DMS53 treated with DMSO at 0.1 percent for 48 hours (cell line): ENCODE results near the gene ZNF654.
"Not testable (repeated sequence)": the region's sequence is repeated elsewhere in the genome, so short reads cannot be mapped to it uniquely, and the experiment has no call there.

ENCODE experiments used
- DNase-seq: peaks from one replicate; lab custom pipeline; 2025; ENCODE audit not compliant: unreplicated experiment; lab: John Stamatoyannopoulos, UW

The ZNF654 gene

GRCh38 chr3:88058581-88059379 lies at the start of gene ZNF654, which contains the start of gene CGGBP1:
Gene ZNF654 (plus strand): TSS chr3:88059255. CDS start chr3:88059320, 65 bp downstream.
Gene CGGBP1 (minus strand): TSS chr3:88059005. CDS start chr3:88055976, 3,029 bp downstream.
- DNase-seq: peak; percentile 70

- no peak for DNase-seq
These were observed 48.2 kb upstream of the ZNF654 start for GRCh38 chr3:88010810-88011209.

DNA sequence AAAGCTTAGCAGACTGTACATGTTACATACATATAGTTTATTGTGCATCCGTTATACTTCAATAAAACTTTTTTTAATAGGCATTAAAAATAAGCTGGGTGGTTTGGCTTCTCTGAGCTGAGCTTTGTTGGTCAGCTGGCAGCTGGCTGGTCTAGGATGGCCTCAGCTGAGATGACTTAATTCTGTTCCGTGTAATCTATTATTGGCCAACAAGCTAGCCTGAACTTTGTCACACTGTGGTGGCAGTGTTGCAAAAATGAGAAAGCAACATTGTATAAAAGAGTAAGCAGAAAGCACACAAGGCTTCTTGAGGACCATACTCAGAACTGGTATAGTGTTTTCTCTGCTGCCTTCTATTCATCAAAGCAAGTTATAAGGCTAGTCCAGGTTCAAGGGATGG lies 45.5 kb upstream of the ZNF654 start:
- DNase-seq: no peak

DNA sequence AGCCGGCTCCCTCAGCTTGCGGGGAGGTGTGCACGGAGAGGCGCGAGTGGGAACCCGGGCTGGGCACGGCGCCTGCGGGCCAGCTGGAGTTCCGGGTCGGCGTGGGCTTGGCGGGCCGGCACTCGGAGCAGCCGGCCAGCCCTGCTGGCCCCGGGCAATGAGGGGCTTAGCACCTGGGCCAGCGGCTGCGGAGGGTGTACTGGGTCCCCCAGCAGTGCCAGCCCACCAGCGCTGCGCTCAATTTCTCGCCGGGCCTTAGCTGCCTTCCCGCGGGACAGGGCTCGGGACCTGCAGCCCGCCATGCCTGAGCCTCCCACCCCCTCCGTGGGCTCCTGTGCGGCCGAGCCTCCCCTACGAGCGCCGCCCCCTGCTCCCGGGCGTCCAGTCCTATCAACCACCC lies 43.4 kb upstream of the ZNF654 start:
- DNase-seq: not testable (repeated sequence)

DNA sequence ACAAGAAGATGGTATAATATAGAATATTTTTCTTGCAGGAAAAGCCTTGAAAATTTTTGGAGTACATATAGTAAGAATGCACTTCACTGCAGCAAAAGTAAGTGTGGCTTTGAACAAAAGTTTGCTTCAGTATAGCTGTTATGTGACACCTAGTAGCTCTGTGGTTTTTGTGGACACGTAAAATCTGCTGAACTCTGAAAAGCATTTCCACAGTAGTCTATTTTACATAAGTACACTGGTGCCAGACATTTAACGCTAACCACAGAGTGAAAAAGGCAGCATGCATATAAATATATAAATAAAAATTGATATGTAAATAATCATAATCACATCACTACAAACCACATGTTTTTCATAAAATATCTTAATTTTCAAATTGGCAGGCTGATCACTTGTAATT lies 40.0 kb upstream of the ZNF654 start:
- no peak for DNase-seq

DNA sequence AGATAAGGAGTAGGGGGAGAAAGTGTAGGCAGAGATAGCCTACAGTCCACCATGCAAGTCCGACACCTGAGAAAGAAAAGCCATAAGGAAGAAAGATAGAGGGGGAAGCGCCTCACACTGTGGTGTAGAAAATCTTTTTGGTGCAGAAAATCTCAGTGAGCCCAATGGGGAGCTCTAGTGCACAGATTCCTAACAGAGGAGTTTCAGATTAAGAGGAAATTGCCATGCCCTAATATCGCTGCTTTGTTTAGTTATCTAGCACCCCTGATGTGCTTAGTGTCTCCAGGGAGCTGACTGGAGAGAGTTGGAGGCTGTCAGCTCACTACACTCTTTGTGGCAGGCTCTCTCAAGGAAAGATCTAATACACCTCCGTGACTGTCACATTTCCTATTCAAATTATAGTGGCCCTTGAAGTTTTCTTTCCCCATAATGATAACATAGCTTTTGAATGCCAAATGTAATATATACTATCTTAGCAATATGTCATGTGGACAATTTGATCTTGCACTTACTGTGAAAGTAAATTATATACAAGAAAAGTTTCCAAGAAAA lies 34.0 kb upstream of the ZNF654 start:
- no peak for DNase-seq

DNA sequence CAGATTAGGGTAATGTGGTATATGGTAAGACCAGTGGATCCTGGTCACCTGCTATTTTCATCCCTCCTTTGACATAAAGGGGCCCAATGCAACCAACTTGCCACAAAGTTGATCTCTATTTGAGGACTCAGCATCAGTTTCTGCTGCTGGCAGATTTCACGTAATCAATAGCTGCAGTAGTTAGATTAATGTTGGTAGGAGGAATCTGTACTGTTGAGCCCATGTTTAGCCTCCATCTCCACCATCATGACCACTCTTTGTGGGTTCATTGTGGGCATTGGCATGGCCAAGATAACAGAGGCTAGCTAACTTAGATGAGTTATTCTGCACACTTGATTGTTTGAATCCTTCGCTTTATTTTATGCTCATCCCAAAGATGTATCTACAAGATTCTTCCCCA lies 30.2 kb upstream of the ZNF654 start:
- DNase-seq: no peak

- no peak for DNase-seq
These were observed 28.8 kb upstream of the ZNF654 start for GRCh38 chr3:88030210-88030609.

DNA sequence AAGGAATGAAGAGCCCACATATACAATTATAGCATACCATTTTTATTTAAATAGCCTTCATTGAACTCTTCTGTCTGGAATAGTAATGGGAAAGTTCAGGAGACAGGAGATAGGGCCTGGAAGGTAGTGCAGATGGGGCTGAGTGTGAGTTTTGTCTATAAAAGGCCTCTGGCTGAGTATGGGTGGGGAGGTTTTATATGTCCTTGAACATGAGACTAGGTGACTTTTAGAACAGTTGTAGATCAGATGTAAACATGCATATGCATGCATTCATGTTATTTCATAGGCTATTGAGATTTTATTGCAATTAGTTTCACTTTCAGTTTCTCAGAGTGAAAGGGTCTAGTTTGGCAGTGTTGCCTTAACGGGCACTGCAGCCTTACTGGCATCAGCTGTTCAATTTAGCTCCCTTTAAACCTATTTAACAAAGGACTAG lies 27.4 kb upstream of the ZNF654 start:
- DNase-seq: no peak

- no peak for DNase-seq
These were observed 26.8 kb upstream of the ZNF654 start for GRCh38 chr3:88032245-88032644.

GRCh38 chr3:88033079-88033478 lies 26.0 kb upstream of the ZNF654 start:
- no peak for DNase-seq

DNA sequence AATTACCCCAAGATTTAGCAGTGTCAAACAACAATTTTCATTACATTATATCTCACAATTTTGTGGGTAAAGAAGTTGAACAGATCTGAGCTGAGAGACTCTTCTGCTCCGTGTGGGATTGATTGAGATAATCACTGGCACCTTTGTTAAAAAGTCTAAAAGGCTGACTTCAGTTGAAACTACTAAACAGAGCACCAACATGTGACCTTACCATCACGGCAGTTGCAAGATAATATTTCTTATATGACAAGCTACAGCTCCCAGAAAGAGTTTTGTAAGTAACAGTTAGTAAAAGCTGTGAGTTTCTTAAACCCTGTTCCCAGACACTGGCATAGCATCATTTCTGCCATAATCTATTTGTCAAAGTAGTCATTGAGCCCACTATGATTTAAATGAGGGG lies 25.2 kb upstream of the ZNF654 start:
- DNase-seq: no peak

DNA sequence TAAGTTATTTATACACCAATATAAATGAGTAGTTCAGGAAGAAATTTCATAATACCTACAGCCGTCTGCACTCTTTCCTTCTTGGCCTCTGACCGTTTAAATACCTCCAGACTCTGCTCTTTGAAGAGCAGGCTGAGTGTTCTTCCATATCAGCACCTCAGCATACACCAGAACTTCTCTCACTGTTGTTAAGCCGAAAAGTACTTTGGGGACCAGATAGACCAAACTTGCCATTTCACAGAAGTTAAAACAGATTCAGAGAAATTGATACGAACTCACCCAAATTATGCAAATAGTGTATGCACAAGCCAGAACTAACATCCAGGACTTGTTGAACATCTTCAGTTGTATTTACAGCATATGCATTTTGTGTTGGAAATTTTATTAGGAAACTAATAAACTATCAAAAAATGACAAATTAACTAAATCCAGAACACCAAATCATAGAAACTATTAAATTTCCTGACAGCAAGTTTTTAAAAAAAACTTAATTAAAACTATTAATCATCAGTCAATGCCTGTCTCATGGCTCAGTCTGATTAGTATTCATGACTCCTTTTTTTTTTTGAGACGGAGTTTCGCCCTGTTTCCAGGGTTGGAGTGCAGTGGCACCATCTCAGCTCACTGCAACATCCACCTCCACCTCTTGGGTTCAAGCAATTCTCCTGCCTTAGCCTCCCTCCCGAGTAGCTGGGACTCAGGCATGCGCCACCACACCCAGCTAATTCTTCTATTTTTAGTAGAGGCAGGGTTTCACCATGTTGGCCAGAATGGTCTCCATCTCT lies 24.4 kb upstream of the ZNF654 start:
- DNase-seq: no peak

- no peak for DNase-seq
These were observed 22.8 kb upstream of the ZNF654 start for GRCh38 chr3:88036221-88036620.

- DNase-seq: no peak
These were observed 20.5 kb upstream of the ZNF654 start for GRCh38 chr3:88038566-88038965.

DNA sequence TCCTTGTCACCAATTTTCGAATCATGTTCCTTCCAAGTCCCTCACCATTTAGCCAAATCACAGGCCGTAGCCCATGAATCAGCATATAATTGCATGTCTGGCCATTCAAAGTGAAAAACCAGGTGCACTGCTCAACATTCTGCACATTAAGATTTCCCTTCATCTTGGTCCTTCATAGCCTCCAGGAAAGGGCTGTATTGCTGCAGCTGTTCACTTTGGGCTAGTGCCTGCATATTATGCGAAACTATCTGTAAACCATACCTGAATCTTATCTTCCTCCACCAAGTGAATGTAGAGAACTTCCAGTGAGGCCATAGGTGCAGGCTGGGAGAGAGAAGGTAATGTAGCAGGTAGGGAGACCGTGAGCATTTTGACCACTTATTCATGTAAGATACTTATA lies 18.5 kb upstream of the ZNF654 start:
- no peak for DNase-seq

DNA sequence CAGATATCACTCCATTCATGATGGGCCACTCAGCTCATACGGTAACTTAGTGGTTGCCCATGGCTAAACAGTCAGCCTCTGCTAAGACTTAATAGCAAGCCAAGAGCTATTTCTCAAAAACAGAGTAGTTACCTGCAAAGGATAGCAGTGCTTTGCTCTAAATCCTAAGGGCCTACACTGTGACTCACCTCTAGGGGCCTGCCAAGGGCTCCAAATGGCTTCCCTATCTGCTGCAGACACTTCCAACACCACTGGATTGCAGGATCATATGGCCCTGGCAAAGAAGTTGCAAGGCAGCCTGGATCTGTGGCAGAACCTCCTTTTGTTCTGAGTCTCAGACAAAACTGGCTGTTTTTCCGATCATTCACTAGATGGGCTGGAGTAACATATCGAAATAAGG lies 18.1 kb upstream of the ZNF654 start:
- DNase-seq: no peak

- DNase-seq: no peak
These were observed 14.6 kb upstream of the ZNF654 start for GRCh38 chr3:88044411-88044810.

DNA sequence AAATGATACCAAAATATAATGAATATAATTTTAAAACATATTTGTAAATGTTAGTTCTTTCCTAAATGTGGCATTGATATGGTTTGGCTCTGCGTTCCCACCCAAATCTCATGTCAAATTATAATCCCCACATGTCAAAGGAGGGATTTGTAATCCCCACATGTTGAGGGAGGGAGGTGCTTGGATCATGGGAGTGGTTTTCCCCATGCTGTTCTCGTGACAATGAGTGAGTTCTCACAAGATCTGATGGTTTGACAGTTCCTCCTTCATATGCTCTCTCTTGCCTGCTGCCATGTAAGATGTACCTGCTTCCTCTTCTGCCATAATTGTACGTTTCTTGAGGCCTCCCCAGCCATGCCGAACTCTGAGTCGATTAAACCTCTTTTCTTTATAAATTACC lies 12.3 kb upstream of the ZNF654 start:
- DNase-seq: no peak

- DNase-seq: no peak
These were observed 1.3 kb upstream of the ZNF654 start for GRCh38 chr3:88057630-88058305.

- DNase-seq: no peak
These were observed 812 bp upstream of the ZNF654 start for GRCh38 chr3:88058306-88058580.
